Uterus (tissue), 2 donors: Measurements from ENCODE around the gene COPS8.

Source experiments
- POLR2A ChIP-seq, 2 donors: fragments of 450-650 bp; IDR thresholded peaks; one replicate each; pipeline ENCODE4 v1.6.1; 2016; ENCODE audit warnings: antibody characterized with exemption in 2 of 2, mild to moderate bottlenecking in 1 of 2, moderate library complexity in 1 of 2
- TF ChIP-seq, protein P1 (sequence below), 4 experiments: fragments of 200-600 bp in 2 of 4; fragments of 450-650 bp in 2 of 4; sonication (generic) in 2 of 4; IDR thresholded peaks; one replicate each; pipeline ENCODE4 v1.5.1; 2016 to 2019; ENCODE audit warnings: antibody characterized with exemption in 4 of 4, mild to moderate bottlenecking in 2 of 4, moderate library complexity in 1 of 4

DNA sequence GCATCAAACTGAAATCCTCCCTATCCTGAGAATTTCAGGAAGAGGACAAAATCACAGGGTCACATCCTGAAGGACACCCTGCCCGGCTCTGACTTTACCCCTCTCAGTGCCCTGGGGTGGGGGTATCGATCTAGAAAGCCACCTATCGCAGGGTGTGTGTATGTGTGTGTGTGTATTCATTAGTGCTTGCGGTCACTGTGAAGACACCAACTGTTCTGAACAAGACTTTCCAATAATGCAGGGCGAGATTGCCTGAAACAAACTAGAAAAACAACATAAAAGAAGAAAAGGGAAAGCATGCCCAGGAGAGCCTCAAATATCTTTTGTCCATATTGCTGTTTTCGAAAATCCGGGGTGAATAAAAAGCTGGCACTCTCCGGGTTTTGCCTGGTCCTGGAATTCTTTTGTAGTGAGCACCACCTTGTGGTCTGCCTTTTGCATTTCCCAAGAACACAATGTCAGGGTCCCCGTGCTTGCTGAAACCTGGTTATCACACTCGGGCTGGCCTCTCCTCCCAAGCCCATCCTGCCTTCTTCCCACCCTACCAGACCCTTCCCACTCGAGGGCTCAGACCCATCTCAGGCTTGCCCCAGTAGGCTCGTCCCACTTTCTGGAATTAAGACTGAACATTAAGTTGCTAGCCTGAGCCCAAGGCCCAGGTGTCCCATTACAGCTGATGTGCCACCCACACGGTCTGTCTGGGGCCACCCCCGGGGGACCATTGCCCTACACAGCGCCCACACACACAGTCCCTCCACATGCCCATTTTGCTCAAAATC, 25.0 kb upstream of the COPS8 start:
- no peak for TF ChIP-seq POLR2A (IDR thresholded peaks at IDR 0.05)
- TF ChIP-seq, protein P1, sequence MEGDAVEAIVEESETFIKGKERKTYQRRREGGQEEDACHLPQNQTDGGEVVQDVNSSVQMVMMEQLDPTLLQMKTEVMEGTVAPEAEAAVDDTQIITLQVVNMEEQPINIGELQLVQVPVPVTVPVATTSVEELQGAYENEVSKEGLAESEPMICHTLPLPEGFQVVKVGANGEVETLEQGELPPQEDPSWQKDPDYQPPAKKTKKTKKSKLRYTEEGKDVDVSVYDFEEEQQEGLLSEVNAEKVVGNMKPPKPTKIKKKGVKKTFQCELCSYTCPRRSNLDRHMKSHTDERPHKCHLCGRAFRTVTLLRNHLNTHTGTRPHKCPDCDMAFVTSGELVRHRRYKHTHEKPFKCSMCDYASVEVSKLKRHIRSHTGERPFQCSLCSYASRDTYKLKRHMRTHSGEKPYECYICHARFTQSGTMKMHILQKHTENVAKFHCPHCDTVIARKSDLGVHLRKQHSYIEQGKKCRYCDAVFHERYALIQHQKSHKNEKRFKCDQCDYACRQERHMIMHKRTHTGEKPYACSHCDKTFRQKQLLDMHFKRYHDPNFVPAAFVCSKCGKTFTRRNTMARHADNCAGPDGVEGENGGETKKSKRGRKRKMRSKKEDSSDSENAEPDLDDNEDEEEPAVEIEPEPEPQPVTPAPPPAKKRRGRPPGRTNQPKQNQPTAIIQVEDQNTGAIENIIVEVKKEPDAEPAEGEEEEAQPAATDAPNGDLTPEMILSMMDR (IDR thresholded peaks at IDR 0.05): peak; percentile 63 to 71 (median 70)
